Loucy (cell line): ENCODE data around the gene PROS1.

ENCODE experiments used
- EZH2phosphoT487 ChIP-seq: fragments of 200-600 bp; IDR thresholded peaks from 2 replicates; pipeline ENCODE4 v1.6.1; 2018; ENCODE audit warnings: antibody characterized with exemption, mild to moderate bottlenecking, moderate library complexity, borderline replicate concordance
- TF ChIP-seq, protein P1 (sequence below): fragments of 200-600 bp; sonication (generic); conservative IDR thresholded peaks from 2 replicates; pipeline ENCODE4 v1.5.1; 2014; ENCODE audit warnings: mild to moderate bottlenecking, antibody characterized with exemption, low read length

DNA sequence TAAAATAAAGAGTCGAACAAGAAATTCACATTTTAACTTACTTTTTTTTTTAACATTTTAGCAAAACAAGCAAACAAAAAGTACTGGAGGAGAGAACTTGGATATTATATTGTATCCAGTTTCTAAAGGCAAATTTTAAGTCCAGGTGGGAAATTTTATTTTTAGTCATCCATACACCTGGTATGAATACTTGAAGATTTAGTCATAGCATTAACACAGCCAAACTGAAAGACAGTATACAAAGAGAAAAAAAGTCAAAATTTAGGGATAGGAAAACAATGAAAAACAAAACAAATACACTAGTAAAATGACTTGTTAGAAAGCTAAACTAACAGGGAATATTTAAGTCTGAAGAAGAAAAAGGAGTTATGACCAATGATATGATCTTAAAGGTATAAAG lies 69.1 kb downstream of the PROS1 start:
- TF ChIP-seq, protein P1, sequence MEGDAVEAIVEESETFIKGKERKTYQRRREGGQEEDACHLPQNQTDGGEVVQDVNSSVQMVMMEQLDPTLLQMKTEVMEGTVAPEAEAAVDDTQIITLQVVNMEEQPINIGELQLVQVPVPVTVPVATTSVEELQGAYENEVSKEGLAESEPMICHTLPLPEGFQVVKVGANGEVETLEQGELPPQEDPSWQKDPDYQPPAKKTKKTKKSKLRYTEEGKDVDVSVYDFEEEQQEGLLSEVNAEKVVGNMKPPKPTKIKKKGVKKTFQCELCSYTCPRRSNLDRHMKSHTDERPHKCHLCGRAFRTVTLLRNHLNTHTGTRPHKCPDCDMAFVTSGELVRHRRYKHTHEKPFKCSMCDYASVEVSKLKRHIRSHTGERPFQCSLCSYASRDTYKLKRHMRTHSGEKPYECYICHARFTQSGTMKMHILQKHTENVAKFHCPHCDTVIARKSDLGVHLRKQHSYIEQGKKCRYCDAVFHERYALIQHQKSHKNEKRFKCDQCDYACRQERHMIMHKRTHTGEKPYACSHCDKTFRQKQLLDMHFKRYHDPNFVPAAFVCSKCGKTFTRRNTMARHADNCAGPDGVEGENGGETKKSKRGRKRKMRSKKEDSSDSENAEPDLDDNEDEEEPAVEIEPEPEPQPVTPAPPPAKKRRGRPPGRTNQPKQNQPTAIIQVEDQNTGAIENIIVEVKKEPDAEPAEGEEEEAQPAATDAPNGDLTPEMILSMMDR = no peak
- TF ChIP-seq EZH2phosphoT487 = no peak
